OCI-LY7 (cell line): ENCODE measurements around the gene RPS8.

Source experiments
- CTCF ChIP-seq: fragments of 200-600 bp; sonication (generic); conservative IDR thresholded peaks from 2 replicates; pipeline ENCODE4 v1.5.1; 2014; ENCODE audit warnings: mild to moderate bottlenecking, antibody characterized with exemption, low read length, moderate library complexity, mixed read lengths
- EZH2phosphoT487 ChIP-seq: fragments of 200-600 bp; sonication (generic); IDR thresholded peaks from 2 replicates; pipeline ENCODE4 v1.6.1; 2018; ENCODE audit warnings: low read depth, borderline replicate concordance, mild to moderate bottlenecking, mixed run types, antibody characterized with exemption, low read length, moderate library complexity, mixed read lengths

- TF ChIP-seq CTCF: no peak
- TF ChIP-seq EZH2phosphoT487: no peak
Observed at GRCh38 chr1:44812822-44813543, 37.6 kb downstream of the RPS8 start.
